SK-N-SH treated with all-trans-retinoic acid at 6 μM for 48 hours (cell line): ENCODE measurements around the gene TMEM270.

Experiments
- ATAC-seq: fragments of 200-7000 bp; cut with Tn5 transposase; 3 replicates; pipeline ENCODE4 v1.9.1; 2020; ENCODE audit warnings: mild to moderate bottlenecking, moderate library complexity
- ARNTL ChIP-seq: fragments of 450-650 bp; formaldehyde crosslinking; IDR thresholded peaks from 2 replicates; pipeline ENCODE4 v1.5.0; 2020; ENCODE audit warnings: low read depth, mild to moderate bottlenecking, moderate library complexity, borderline replicate concordance
- BACH2 ChIP-seq: fragments of 250-450 bp; sonication (Bioruptor Pico); IDR thresholded peaks from 2 replicates; pipeline ENCODE4 v1.9.0; 2021; ENCODE audit warnings: mild to moderate bottlenecking, borderline replicate concordance
- CSDC2 ChIP-seq: fragments of 250-450 bp; sonication (Bioruptor Pico); IDR thresholded peaks from 2 replicates; pipeline ENCODE4 v1.5.0; 2020; ENCODE audit warnings: mild to moderate bottlenecking, moderate library complexity
- ESRRG ChIP-seq: fragments of 250-450 bp; sonication (Bioruptor Pico); IDR thresholded peaks from 2 replicates; pipeline ENCODE4 v1.6.1; 2021; ENCODE audit warnings: mild to moderate bottlenecking
- GLIS3 ChIP-seq: fragments of 250-450 bp; sonication (Bioruptor Pico); IDR thresholded peaks from 2 replicates; pipeline ENCODE4 v1.5.0; 2020; ENCODE audit warnings: mild to moderate bottlenecking, moderate library complexity
- ISL1 ChIP-seq: fragments of 250-450 bp; sonication (Bioruptor Pico); IDR thresholded peaks from 2 replicates; pipeline ENCODE4 v2.1.2; 2022; ENCODE audit warnings: mild to moderate bottlenecking, moderate library complexity
- OSR1 ChIP-seq: fragments of 250-450 bp; sonication (Bioruptor Pico); IDR thresholded peaks from 2 replicates; pipeline ENCODE4 v1.8.0; 2022; ENCODE audit warnings: moderate library complexity, mild to moderate bottlenecking, inconsistent platforms
- RARB ChIP-seq: fragments of 250-450 bp; sonication (Bioruptor Pico); IDR thresholded peaks from 2 replicates; pipeline ENCODE4 v1.8.0; 2021; ENCODE audit warnings: mild to moderate bottlenecking, moderate library complexity
- SNAI2 ChIP-seq: fragments of 250-450 bp; sonication (Bioruptor Pico); IDR thresholded peaks from 2 replicates; pipeline ENCODE4 v1.5.0; 2020; ENCODE audit warnings: mild to moderate bottlenecking, moderate library complexity
- TCF4 ChIP-seq: fragments of 250-450 bp; sonication (Bioruptor Pico); IDR thresholded peaks from 2 replicates; pipeline ENCODE4 v1.8.0; 2021; ENCODE audit warnings: mild to moderate bottlenecking, moderate library complexity, borderline replicate concordance
- TOX ChIP-seq: fragments of 250-450 bp; sonication (Bioruptor Pico); IDR thresholded peaks from 2 replicates; pipeline ENCODE4 v1.8.0; 2021; ENCODE audit warnings: mild to moderate bottlenecking, moderate library complexity, borderline replicate concordance
- ZC3H10 ChIP-seq: fragments of 250-450 bp; sonication (Bioruptor Pico); IDR thresholded peaks from 2 replicates; pipeline ENCODE4 v1.5.1; 2021; ENCODE audit warnings: mild to moderate bottlenecking, moderate library complexity
- ZFP3 ChIP-seq: fragments of 250-450 bp; sonication (Bioruptor Pico); IDR thresholded peaks from 2 replicates; pipeline ENCODE4 v1.5.0; 2020; ENCODE audit warnings: mild to moderate bottlenecking, moderate library complexity
- ZFP30 ChIP-seq: fragments of 450-650 bp; formaldehyde crosslinking; IDR thresholded peaks from 2 replicates; pipeline ENCODE4 v1.5.0; 2022; ENCODE audit warnings: mild to moderate bottlenecking, moderate library complexity
- ZNF565 ChIP-seq: fragments of 450-650 bp; formaldehyde crosslinking; conservative IDR thresholded peaks from 2 replicates; pipeline ENCODE4 v1.5.0; 2020; ENCODE audit warnings: low read depth, mild to moderate bottlenecking, moderate library complexity
- ZNF70 ChIP-seq: fragments of 450-650 bp; formaldehyde crosslinking; IDR thresholded peaks from 2 replicates; pipeline ENCODE4 v1.5.0; 2020; ENCODE audit warnings: mild to moderate bottlenecking, moderate library complexity
- ZNF8 ChIP-seq: fragments of 450-650 bp; formaldehyde crosslinking; IDR thresholded peaks from 2 replicates; pipeline ENCODE4 v1.5.0; 2020; ENCODE audit warnings: mild to moderate bottlenecking, moderate library complexity
- TF ChIP-seq, protein P1 (sequence below): fragments of 250-450 bp; sonication (Bioruptor Pico); IDR thresholded peaks from 2 replicates; pipeline ENCODE4 v1.5.0; 2020; ENCODE audit warnings: mild to moderate bottlenecking, moderate library complexity
- TF ChIP-seq, protein P2 (sequence below): fragments of 250-450 bp; sonication (Bioruptor Pico); IDR thresholded peaks from 2 replicates; pipeline ENCODE4 v1.5.1; 2021; ENCODE audit warnings: mild to moderate bottlenecking, moderate library complexity
- TF ChIP-seq, protein P3 (sequence below): fragments of 250-450 bp; sonication (Bioruptor Pico); IDR thresholded peaks from 2 replicates; pipeline ENCODE4 v1.5.1; 2020; ENCODE audit warnings: low read depth, mild to moderate bottlenecking, moderate library complexity
- TF ChIP-seq, protein P4 (sequence below): fragments of 250-450 bp; sonication (Bioruptor Pico); IDR thresholded peaks from 2 replicates; pipeline ENCODE4 v1.8.0; 2020; ENCODE audit warnings: mild to moderate bottlenecking, moderate library complexity, borderline replicate concordance
- TF ChIP-seq, protein P5 (sequence below): fragments of 250-450 bp; sonication (Bioruptor Pico); IDR thresholded peaks from 2 replicates; pipeline ENCODE4 v1.8.0; 2021; ENCODE audit warnings: low read depth, mild to moderate bottlenecking, moderate library complexity, borderline replicate concordance

TMEM270 gene

DNA sequence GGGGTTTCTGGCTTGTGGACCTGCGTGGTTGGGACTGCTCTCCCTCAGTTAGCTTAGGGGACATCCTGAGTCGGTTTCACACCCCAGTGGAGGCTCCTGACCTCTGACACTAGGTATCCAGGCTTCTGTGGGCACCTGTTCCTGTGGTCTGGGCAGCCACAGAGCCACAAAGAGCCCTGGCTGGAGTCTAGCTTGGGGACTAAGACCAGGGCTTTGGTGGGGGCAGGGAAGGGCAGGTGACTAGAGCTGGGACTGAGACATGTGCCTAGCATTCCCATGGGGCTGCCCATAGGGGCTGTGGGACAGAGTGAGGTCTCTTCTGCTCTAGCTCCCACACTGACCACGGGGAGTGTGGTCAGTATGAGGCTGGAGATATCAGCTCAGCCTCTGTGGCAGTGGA, 4.0 kb upstream of the TMEM270 start:
- TF ChIP-seq ESRRG (CRISPR knock-in tag): no peak
- TF ChIP-seq ZFP30 (CRISPR knock-in tag): no peak
- no peak for TF ChIP-seq ZFP3 (CRISPR knock-in tag)
- no peak for TF ChIP-seq TCF4 (CRISPR knock-in tag)
- TF ChIP-seq ISL1 (CRISPR knock-in tag): no peak
- no peak for TF ChIP-seq ZNF70 (CRISPR knock-in tag)
- TF ChIP-seq, protein P1, sequence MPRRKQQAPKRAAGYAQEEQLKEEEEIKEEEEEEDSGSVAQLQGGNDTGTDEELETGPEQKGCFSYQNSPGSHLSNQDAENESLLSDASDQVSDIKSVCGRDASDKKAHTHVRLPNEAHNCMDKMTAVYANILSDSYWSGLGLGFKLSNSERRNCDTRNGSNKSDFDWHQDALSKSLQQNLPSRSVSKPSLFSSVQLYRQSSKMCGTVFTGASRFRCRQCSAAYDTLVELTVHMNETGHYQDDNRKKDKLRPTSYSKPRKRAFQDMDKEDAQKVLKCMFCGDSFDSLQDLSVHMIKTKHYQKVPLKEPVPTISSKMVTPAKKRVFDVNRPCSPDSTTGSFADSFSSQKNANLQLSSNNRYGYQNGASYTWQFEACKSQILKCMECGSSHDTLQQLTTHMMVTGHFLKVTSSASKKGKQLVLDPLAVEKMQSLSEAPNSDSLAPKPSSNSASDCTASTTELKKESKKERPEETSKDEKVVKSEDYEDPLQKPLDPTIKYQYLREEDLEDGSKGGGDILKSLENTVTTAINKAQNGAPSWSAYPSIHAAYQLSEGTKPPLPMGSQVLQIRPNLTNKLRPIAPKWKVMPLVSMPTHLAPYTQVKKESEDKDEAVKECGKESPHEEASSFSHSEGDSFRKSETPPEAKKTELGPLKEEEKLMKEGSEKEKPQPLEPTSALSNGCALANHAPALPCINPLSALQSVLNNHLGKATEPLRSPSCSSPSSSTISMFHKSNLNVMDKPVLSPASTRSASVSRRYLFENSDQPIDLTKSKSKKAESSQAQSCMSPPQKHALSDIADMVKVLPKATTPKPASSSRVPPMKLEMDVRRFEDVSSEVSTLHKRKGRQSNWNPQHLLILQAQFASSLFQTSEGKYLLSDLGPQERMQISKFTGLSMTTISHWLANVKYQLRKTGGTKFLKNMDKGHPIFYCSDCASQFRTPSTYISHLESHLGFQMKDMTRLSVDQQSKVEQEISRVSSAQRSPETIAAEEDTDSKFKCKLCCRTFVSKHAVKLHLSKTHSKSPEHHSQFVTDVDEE (CRISPR knock-in tag): no peak
- no peak for TF ChIP-seq TOX (CRISPR knock-in tag)
- no peak for TF ChIP-seq GLIS3
- TF ChIP-seq, protein P2, sequence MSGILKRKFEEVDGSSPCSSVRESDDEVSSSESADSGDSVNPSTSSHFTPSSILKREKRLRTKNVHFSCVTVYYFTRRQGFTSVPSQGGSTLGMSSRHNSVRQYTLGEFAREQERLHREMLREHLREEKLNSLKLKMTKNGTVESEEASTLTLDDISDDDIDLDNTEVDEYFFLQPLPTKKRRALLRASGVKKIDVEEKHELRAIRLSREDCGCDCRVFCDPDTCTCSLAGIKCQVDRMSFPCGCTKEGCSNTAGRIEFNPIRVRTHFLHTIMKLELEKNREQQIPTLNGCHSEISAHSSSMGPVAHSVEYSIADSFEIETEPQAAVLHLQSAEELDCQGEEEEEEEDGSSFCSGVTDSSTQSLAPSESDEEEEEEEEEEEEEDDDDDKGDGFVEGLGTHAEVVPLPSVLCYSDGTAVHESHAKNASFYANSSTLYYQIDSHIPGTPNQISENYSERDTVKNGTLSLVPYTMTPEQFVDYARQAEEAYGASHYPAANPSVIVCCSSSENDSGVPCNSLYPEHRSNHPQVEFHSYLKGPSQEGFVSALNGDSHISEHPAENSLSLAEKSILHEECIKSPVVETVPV (CRISPR knock-in tag): no peak
- no peak for TF ChIP-seq ZC3H10 (CRISPR knock-in tag)
- no peak for ATAC-seq

DNA sequence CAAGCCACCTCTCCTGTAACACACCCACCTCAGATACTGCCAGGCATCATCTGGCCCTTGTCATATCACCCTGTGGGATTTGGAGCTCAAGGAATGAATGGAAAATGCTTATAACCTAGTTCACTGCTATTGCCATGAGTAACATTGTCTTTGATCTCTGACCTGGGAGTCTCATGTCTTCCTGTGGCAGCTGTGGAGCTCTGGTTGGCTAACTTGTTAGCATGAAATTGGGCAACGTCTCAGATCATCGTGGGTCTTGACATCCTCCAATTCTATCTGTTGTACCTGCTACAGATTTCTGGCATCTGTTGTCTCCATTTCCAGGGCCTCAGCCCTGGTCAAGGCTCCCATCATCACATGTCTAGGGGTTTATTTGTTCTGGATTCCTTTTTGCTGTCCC, 2.2 kb upstream of the TMEM270 start:
- no peak for TF ChIP-seq ZFP3 (CRISPR knock-in tag)
- TF ChIP-seq ESRRG (CRISPR knock-in tag): no peak
- no peak for TF ChIP-seq ZNF8 (CRISPR knock-in tag)

DNA sequence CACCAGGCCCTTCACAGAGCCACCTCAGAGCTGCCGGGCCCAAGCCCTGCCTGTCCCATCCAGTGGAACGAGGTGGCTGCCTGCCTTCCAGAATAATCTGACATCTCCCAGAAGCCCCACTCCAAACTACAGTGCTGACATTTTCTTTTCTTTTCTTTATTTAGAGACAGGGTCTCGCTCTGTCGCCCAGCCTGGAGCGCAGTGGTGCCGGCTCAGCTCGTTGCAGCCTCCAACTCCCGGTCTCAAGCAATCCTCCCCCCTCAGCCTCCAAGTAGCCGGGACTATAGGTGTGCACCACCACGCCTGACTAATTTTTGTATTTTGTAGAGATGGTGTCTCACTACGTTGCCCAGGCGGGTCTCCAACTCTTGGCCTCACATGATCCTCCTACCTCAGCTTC, 346 bp downstream of the TMEM270 start:
- no peak for ATAC-seq
- no peak for TF ChIP-seq ARNTL
- TF ChIP-seq ISL1 (CRISPR knock-in tag): no peak
- no peak for TF ChIP-seq BACH2 (CRISPR knock-in tag)
- no peak for TF ChIP-seq CSDC2
- TF ChIP-seq SNAI2 (CRISPR knock-in tag): no peak
- no peak for TF ChIP-seq GLIS3
- TF ChIP-seq RARB (CRISPR knock-in tag): no peak
- TF ChIP-seq, protein P3, sequence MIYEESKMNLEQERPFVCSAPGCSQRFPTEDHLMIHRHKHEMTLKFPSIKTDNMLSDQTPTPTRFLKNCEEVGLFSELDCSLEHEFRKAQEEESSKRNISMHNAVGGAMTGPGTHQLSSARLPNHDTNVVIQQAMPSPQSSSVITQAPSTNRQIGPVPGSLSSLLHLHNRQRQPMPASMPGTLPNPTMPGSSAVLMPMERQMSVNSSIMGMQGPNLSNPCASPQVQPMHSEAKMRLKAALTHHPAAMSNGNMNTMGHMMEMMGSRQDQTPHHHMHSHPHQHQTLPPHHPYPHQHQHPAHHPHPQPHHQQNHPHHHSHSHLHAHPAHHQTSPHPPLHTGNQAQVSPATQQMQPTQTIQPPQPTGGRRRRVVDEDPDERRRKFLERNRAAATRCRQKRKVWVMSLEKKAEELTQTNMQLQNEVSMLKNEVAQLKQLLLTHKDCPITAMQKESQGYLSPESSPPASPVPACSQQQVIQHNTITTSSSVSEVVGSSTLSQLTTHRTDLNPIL (CRISPR knock-in tag): no peak
- no peak for TF ChIP-seq ZFP3 (CRISPR knock-in tag)
- no peak for TF ChIP-seq ZNF565
- TF ChIP-seq, protein P4, sequence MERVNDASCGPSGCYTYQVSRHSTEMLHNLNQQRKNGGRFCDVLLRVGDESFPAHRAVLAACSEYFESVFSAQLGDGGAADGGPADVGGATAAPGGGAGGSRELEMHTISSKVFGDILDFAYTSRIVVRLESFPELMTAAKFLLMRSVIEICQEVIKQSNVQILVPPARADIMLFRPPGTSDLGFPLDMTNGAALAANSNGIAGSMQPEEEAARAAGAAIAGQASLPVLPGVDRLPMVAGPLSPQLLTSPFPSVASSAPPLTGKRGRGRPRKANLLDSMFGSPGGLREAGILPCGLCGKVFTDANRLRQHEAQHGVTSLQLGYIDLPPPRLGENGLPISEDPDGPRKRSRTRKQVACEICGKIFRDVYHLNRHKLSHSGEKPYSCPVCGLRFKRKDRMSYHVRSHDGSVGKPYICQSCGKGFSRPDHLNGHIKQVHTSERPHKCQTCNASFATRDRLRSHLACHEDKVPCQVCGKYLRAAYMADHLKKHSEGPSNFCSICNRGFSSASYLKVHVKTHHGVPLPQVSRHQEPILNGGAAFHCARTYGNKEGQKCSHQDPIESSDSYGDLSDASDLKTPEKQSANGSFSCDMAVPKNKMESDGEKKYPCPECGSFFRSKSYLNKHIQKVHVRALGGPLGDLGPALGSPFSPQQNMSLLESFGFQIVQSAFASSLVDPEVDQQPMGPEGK (CRISPR knock-in tag): no peak

More for the DNA sequence above, 2.2 kb upstream of the TMEM270 start:
- ATAC-seq: no peak

DNA sequence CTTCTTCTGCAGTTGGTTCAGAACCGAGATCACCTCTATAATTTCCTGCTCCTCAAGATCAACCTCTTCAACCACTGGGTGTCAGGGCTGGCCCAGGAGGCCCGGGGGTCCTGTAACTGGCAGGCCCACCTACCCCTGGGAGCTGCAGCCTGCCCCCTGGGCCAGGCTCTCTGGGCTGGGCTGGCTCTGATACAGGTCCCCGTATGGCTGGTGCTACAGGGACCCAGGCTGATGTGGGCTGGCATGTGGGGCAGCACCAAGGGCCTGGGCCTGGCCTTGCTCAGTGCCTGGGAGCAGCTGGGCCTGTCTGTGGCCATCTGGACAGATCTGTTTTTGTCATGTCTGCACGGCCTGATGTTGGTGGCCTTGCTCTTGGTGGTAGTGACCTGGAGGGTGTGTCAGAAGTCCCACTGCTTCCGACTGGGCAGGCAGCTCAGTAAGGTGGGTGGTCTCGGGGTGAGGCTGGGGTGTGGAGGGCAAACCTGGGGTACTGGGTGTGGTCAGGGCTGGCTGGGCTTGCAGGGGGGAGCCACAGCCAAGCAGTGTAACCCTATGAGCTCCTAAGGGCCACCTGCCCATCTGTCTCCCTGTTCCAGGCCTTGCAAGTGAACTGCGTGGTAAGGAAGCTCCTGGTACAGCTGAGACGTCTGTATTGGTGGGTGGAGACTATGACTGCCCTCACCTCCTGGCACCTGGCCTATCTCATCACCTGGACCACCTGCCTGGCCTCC, 4.2 kb downstream of the TMEM270 start:
- no peak for ATAC-seq
- TF ChIP-seq TCF4 (CRISPR knock-in tag) (no peak), TOX (CRISPR knock-in tag) (no peak), ZNF565 (no peak), ISL1 (CRISPR knock-in tag) (no peak), ZC3H10 (CRISPR knock-in tag) (no peak), ESRRG (CRISPR knock-in tag) (no peak), GLIS3 (no peak), BACH2 (CRISPR knock-in tag) (no peak), OSR1 (CRISPR knock-in tag) (no peak)
- TF ChIP-seq, protein P5, sequence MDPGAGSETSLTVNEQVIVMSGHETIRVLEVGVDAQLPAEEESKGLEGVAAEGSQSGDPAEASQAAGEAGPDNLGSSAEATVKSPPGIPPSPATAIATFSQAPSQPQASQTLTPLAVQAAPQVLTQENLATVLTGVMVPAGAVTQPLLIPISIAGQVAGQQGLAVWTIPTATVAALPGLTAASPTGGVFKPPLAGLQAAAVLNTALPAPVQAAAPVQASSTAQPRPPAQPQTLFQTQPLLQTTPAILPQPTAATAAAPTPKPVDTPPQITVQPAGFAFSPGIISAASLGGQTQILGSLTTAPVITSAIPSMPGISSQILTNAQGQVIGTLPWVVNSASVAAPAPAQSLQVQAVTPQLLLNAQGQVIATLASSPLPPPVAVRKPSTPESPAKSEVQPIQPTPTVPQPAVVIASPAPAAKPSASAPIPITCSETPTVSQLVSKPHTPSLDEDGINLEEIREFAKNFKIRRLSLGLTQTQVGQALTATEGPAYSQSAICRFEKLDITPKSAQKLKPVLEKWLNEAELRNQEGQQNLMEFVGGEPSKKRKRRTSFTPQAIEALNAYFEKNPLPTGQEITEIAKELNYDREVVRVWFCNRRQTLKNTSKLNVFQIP (CRISPR knock-in tag): no peak
- TF ChIP-seq, protein P3 (CRISPR knock-in tag): no peak
- TF ChIP-seq, protein P2 (CRISPR knock-in tag): no peak
